DMS 273 (cell line): ENCODE results near the gene MDM2.
"Not testable (repeated sequence)": the region's sequence is repeated elsewhere in the genome, so short reads cannot be mapped to it uniquely, and the experiment has no call there.

Experiments
- DNase-seq: peaks from one replicate; lab custom pipeline; 2025; ENCODE audit not compliant: unreplicated experiment; lab: John Stamatoyannopoulos, UW

MDM2 gene

GRCh38 chr12:68804657-68805591, 3.1 kb upstream of the MDM2 start:
- DNase-seq, result no peak

DNA sequence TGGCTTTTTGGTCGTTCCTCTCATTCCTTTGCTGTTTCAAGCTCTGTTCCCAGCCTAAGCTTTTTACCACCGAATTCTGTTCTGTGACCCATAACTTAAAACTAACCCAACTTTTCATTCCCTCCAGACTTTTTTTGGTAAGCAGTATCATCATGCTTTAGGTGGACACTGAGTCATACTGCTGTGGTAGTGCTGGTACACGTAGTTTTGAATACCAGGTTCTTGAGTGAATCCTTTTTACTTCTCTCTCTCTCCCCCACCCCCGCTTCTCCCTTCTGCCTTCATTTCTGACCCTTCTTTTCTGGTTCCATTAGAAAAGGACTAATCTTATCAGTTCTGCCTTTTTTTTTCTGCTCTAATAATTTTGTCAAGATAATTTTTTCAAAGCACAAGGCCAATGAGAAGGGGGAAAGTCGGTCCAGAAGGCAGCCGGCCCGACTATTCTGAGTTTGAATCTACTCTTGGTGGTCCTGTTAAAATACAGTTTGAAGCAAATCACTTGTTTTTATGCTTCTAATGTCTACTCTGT, 2.3 kb upstream of the MDM2 start:
- DNase-seq, result no peak

GRCh38 chr12:68806488-68807237, 1.3 kb upstream of the MDM2 start:
- no peak for DNase-seq

GRCh38 chr12:68807274-68807575, 752 bp upstream of the MDM2 start:
- not testable (repeated sequence) for DNase-seq

DNA sequence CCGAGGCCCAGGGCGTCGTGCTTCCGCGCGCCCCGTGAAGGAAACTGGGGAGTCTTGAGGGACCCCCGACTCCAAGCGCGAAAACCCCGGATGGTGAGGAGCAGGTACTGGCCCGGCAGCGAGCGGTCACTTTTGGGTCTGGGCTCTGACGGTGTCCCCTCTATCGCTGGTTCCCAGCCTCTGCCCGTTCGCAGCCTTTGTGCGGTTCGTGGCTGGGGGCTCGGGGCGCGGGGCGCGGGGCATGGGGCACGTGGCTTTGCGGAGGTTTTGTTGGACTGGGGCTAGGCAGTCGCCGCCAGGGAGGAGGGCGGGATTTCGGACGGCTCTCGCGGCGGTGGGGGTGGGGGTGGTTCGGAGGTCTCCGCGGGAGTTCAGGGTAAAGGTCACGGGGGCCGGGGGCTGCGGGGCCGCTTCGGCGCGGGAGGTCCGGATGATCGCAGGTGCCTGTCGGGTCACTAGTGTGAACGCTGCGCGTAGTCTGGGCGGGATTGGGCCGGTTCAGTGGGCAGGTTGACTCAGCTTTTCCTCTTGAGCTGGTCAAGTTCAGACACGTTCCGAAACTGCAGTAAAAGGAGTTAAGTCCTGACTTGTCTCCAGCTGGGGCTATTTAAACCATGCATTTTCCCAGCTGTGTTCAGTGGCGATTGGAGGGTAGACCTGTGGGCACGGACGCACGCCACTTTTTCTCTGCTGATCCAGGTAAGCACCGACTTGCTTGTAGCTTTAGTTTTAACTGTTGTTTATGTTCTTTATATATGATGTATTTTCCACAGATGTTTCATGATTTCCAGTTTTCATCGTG, 612 bp downstream of the MDM2 start:
- DNase-seq, result peak; percentile 94

DNA sequence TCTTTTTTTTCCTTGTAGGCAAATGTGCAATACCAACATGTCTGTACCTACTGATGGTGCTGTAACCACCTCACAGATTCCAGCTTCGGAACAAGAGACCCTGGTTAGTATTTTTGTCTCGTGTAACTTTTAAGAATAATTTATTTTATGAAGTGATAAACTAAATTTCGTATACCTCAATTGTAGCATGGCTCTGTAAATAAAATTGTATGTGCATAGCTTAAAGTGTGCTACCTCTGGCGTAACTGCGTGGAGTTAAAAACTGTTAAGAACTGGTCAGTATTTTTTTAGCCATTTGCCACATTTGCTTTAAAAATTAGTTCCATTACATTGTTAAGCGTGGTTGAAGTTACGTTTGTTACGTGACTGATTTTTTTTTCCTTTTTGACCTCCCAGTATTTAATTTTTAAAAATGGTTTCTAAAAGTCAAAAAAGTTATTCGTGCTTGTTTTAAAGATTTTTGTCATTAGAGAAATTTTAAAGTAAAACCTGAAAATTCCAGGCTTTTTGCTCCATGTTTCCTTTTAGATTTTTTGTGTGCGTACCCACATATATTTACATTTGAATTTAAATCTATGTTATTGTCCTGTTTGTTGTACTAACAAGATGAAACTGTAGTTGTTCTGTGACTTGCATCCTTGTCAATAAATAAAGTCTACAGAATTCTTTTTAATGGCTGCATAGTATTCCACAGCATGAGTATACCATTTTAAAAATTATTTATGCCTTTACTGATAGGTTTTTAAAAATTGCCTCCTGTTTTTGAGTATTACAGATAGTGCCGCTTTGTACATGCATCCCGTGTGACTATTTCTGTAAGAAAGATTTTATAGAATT, 1.4 kb downstream of the MDM2 start:
- no peak for DNase-seq

DNA sequence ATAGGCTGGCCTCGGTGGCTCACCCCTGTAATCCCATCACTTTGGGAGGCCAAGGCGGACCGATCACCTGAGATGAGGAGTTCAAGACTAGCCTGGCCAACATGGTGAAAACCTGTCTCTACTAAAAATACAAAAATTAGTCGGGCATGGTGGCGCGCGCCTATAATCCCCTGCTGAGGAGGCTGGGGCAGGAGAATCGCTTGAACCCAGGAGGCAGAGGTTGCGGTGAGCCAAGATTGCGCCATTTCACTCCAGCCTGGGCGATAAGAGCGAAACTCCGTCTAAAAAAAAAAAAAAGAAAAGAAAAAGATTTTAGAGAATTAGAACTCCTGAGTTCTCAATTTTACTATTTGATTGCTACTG, 2.0 kb downstream of the MDM2 start:
- not testable (repeated sequence) for DNase-seq

DNA sequence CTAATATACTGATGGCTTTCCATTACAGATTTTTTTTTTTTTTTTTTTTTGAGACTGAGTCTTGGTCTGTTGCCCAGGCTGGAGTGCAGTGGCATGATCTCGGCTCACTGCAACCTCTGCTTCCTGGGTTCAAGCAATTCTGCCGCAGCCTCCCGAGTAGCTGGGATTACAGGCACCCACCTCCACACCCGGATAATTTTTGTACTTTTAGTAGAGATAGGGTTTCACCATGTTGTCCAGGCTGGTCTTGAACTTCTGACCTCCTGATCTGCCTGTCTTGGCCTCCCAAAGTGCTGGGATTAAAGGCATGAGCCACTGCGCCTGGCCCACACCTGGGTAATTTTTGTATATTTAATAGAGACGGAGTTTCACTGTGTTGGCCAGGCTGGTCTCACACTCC, 3.6 kb downstream of the MDM2 start:
- not testable (repeated sequence) for DNase-seq

DNA sequence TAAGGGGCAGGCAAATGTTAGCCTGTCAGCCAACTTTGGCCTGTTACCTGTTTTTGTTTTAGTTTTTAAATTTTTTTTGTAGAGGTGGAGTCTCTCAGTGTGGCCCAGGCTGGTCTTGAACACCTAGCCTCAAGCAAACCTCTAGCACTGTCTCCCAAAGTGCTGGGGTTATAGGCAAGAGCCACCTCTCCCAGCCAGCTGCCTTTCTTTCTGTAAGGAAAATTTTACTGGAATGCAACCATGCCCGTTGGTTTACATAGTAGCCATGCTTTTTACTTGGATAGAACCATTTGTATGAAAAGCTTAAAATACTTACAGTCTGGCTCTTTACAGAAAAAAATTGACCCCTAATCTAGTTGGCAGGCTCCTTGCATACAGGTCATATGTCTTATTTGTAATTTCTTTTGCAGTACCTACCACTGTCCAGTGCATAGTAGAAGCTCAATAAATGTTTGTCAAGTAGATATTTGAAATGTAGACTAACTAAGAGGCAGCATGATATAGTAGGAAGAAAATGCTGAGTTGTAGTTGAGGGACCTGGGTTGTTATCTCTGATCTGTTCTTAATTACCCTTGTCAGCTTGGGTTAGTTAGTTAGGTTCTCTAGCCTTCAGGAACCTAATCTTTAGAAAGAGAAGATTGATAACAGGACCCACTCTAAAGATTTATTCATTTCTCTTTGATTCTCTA, 4.7 kb downstream of the MDM2 start:
- DNase-seq, result no peak

DNA sequence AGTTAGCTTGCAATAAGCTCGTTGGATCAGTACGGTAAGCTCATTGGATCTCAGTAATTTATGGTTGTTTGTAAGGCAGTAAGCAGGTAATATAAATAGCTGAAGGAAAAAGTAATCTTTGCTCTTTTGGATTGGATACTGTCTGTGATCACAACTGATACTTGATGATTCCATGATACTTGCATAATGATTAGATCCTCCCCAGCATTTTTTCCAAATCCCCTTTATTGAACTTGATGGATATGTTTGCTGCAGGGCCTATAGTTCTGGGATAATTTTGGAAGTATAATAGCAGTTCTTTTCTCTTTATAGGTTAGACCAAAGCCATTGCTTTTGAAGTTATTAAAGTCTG, 5.2 kb downstream of the MDM2 start:
- no peak for DNase-seq

GRCh38 chr12:68814490-68815231, 6.7 kb downstream of the MDM2 start:
- DNase-seq, result no peak

DNA sequence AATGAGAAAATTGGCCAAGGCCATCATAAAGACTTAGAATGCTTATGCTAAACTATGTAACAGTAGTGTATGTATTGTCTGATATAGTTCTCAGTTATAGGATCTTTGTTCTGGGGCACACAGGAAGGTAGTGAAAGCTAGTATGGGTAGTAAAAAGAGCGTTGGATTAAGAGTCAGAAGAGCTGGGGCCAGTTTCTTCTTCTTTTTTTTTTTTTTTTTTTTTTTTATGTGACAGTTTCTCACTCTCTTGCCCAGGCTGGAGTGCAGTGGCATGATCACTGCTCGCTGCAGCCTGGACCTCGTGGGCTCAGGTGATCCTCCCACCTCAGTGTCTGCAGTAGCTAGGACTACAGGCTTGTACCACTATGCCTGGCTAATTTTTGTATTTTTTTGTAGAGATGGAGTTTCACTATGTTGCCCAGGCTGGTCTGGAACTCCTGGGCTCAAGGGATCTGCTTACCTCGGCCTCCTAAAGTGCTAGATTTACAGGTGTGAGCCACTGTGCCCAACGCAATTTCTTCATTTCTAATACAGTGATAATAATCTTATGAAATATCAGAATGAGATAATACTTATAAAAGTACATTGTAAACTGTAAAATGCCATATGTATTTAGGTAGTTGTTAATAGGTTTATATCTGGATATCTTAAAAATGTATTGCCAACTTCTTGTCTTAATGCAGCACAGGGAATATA, 7.4 kb downstream of the MDM2 start:
- no peak for DNase-seq

- no peak for DNase-seq
These were observed 8.2 kb downstream of the MDM2 start for GRCh38 chr12:68815928-68816800.

DNA sequence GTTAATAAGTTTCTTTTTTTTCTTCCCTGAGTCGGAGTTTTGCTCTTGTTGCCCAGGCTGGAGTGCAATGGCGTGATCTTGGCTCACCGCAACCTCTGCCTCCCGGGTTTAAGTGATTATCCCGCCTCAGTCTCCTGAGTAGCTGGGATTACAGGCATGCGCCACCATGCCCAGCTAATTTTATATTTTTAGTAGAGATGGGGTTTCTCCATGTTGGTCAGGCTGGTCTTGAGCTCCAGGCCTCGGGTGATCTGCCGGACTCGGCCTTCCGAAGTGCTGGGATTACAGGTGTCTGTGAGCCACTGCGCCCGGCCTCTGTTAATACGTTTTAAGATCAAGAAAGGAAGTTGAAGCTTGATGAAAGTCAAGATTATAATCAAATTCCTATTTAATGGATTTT, 11.5 kb downstream of the MDM2 start:
- DNase-seq, result not testable (repeated sequence)

GRCh38 chr12:68821357-68822188, 13.6 kb downstream of the MDM2 start:
- no peak for DNase-seq

- DNase-seq, result no peak
These were observed 15.7 kb downstream of the MDM2 start for GRCh38 chr12:68823696-68824095.

DNA sequence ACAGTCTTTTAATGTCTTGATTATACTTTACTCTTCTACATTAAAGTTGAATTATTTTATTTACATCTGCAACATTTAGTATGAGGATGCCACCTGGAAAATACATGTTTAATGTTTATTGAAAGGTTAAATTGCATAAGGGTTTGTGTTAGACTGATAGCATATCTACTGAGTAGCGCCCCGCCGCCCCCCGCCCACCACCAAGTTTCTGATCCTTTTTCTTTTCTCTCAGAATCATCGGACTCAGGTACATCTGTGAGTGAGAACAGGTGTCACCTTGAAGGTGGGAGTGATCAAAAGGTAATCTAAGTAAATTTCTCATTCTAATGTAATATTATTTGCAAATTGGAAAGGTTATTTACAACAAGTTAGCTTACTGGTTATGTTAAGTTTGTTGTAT, 16.2 kb downstream of the MDM2 start:
- DNase-seq, result no peak
